Aorta (tissue), 5 donors: Measurements from ENCODE around the gene KRT33B. TPM values are rescaled to one million over a fixed set of nuclear protein-coding genes. Genes with fewer than 3 reads are reported as not detected.
A peak's percentile ranks its signal among the peaks of the same experiment; 100 is the strongest.

Experiments
- ATAC-seq: fragments of 200-7000 bp; cut with Tn5 transposase; one replicate; pipeline ENCODE4 v1.9.1; 2022; ENCODE audit warnings: moderate library complexity; ENCODE audit not compliant: low FRiP score
- DNase-seq, 2 donors: peaks; one replicate each; pipeline ENCODE4 v3.0.0-alpha.2; 2020
- H3K27ac ChIP-seq, 2 donors: one replicate each; pipeline ENCODE4 v1.5.1; 2013; ENCODE audit warnings: low read length in 2 of 2, mild to moderate bottlenecking in 2 of 2, moderate library complexity in 2 of 2, control low read depth in 1 of 2, inconsistent platforms in 1 of 2, low read depth in 1 of 2
- H3K27me3 ChIP-seq, 2 donors: one replicate each; pipeline ENCODE4 v1.6.1; 2013; ENCODE audit warnings: control low read depth in 1 of 2, low read length in 1 of 2, mild to moderate bottlenecking in 1 of 2, moderate library complexity in 1 of 2; ENCODE audit not compliant: insufficient read depth in 2 of 2, control insufficient read depth in 1 of 2
- H3K36me3 ChIP-seq, 2 donors: one replicate each; pipeline ENCODE4 v1.6.1; 2013; ENCODE audit warnings: control low read depth in 1 of 2, low read length in 1 of 2, mild to moderate bottlenecking in 1 of 2; ENCODE audit not compliant: insufficient read depth in 2 of 2, control insufficient read depth in 1 of 2
- H3K4me1 ChIP-seq, 2 donors: one replicate each; pipeline ENCODE4 v1.6.1; 2013; ENCODE audit warnings: low read length in 2 of 2, control low read depth in 1 of 2, mild to moderate bottlenecking in 1 of 2, moderate library complexity in 1 of 2; ENCODE audit not compliant: insufficient read depth in 2 of 2, control insufficient read depth in 1 of 2
- H3K4me3 ChIP-seq, 2 donors: one replicate each; pipeline ENCODE4 v1.5.1; 2013; ENCODE audit warnings: low read length in 2 of 2, control low read depth in 1 of 2, mild to moderate bottlenecking in 1 of 2
- H3K9me3 ChIP-seq: one replicate; pipeline ENCODE4 v1.6.1; 2013; ENCODE audit warnings: mild to moderate bottlenecking, low read length; ENCODE audit not compliant: control insufficient read depth
- WGBS, 2 donors: extraction: QIAGEN DNeasy Blood & Tissue Kit; methylation state at CpG; one replicate each; pipeline ENCODE4 v1.1.7; 2013; 5-methylcytosine and 5-hydroxymethylcytosine counted together
- intact Hi-C, 2 donors: fragments of 100-400 bp; cut with DNase I; formaldehyde crosslinking; loops; one replicate each; pipeline versions ENCODE4 v1.14.2 to v1.15.0; 2022
- polyA plus RNA-seq, 2 donors: library from polyadenylated mRNA; stranded (reverse); fragments of 200-250 nt; gene quantifications; one replicate each; pipeline ENCODE4 v1.2.3, GENCODE V29; 2013
- total RNA-seq, 2 donors: library from RNA; stranded (reverse); fragmentation: NEBNext Ultra II Directional; extraction: Animal tissue kit (Norgen Biotek cat#: 25700); gene quantifications; one replicate each; pipeline ENCODE4 v1.2.1, GENCODE V29; 2021
- donor health status: healthy with polysubstance abuse.
- donor health status: Bipolar disorder and iron deficiency.
- donor health status: DM: no; HTN: no; CAD: no.
- donor health status: DM: no; HTN: no; CAD: no.
- donor health status: DM: yes; HTN: yes; CAD: no.

KRT33B gene
- total and polyA plus RNA-seq, 4 donors = not detected

- Histone ChIP-seq H3K4me3 (no peak within 1 kb of the TSS), H3K36me3 (no peaks in the 10 kb centered on the region), H3K27ac (no peak within 1 kb of the TSS), H3K4me1 (no peaks in the 10 kb centered on the region), H3K27me3 (peaks cover 0 to 1% of the 10 kb centered on the region in 2 donors), H3K9me3 (no peaks in the 10 kb centered on the region)
- DNase-seq (peak in 1 of 2 donors; percentile 63), ATAC-seq (no peak)
- 68 to 78% methylated on average over 24 of the region's 24 CpGs for WGBS, 2 donors
- intact Hi-C loops = no loop called here
Measured at GRCh38 chr17:41315204-41315794, 54.3 kb downstream of the KRT33B start, which contains the start of gene KRTAP17-1. KRTAP17-1 (minus strand) TSS chr17:41315710; CDS start chr17:41315650, 60 bp downstream.

Other genes starting within 250 kb of the KRT33B start
Only the 30 nearest of the 32 such genes appear.
- gene KRTAP4-6, start 229.3 kb downstream of the KRT33B start, total RNA-seq = not detected
- not detected for gene KRTAP4-6, start 229.3 kb downstream of the KRT33B start, polyA plus RNA-seq
- gene KRTAP4-5, start 220.0 kb downstream of the KRT33B start, total RNA-seq = not detected
- gene KRTAP4-5, start 220.0 kb downstream of the KRT33B start, polyA plus RNA-seq = not detected
- not detected for gene KRTAP4-4, start 209.1 kb downstream of the KRT33B start, total RNA-seq
- not detected for gene KRTAP4-4, start 209.1 kb downstream of the KRT33B start, polyA plus RNA-seq
- gene KRTAP4-3, start 201.6 kb downstream of the KRT33B start, total RNA-seq = not detected
- gene KRTAP4-3, start 201.6 kb downstream of the KRT33B start, polyA plus RNA-seq = not detected
- gene KRTAP4-2, start 191.6 kb downstream of the KRT33B start, total RNA-seq = not detected
- not detected for gene KRTAP4-2, start 191.6 kb downstream of the KRT33B start, polyA plus RNA-seq
- not detected for gene KRTAP4-1, start 184.9 kb downstream of the KRT33B start, total RNA-seq
- gene KRTAP4-1, start 184.9 kb downstream of the KRT33B start, polyA plus RNA-seq = not detected
- gene KRTAP9-1, start 179.9 kb downstream of the KRT33B start, total RNA-seq = not detected
- gene KRTAP9-1, start 179.9 kb downstream of the KRT33B start, polyA plus RNA-seq = not detected
- not detected for gene KRTAP9-2, start 143.2 kb downstream of the KRT33B start, total RNA-seq
- not detected for gene KRTAP9-2, start 143.2 kb downstream of the KRT33B start, polyA plus RNA-seq
- gene KRTAP9-3, start 137.4 kb downstream of the KRT33B start, total RNA-seq = not detected
- gene KRTAP9-3, start 137.4 kb downstream of the KRT33B start, polyA plus RNA-seq = not detected
- gene KRTAP9-8, start 131.8 kb downstream of the KRT33B start, total RNA-seq = not detected
- not detected for gene KRTAP9-8, start 131.8 kb downstream of the KRT33B start, polyA plus RNA-seq
- not detected for gene KRTAP9-4, start 120.1 kb downstream of the KRT33B start, total RNA-seq
- under 1 TPM in 1 of 2 donors, not detected in 1; 0.75 TPM for gene KRTAP9-4, start 120.1 kb downstream of the KRT33B start, polyA plus RNA-seq
- not detected for gene KRTAP9-9, start 114.4 kb downstream of the KRT33B start, total RNA-seq
- gene KRTAP9-9, start 114.4 kb downstream of the KRT33B start, polyA plus RNA-seq = not detected
- not detected for gene KRTAP9-6, start 104.4 kb downstream of the KRT33B start, total RNA-seq
- not detected for gene KRTAP9-6, start 104.4 kb downstream of the KRT33B start, polyA plus RNA-seq
- not detected for gene KRTAP9-7, start 94.1 kb downstream of the KRT33B start, total RNA-seq
- gene KRTAP9-7, start 94.1 kb downstream of the KRT33B start, polyA plus RNA-seq = not detected
- not detected for gene KRTAP29-1, start 67.0 kb downstream of the KRT33B start, total RNA-seq
- not detected for gene KRTAP29-1, start 67.0 kb downstream of the KRT33B start, polyA plus RNA-seq
- not detected for gene KRTAP16-1, start 60.5 kb downstream of the KRT33B start, total RNA-seq
- gene KRTAP16-1, start 60.5 kb downstream of the KRT33B start, polyA plus RNA-seq = not detected
- gene KRTAP17-1, start 54.1 kb downstream of the KRT33B start, total RNA-seq = not detected
- gene KRTAP17-1, start 54.1 kb downstream of the KRT33B start, polyA plus RNA-seq = not detected
- gene KRT33A, start 19.0 kb downstream of the KRT33B start, total RNA-seq = not detected
- not detected for gene KRT33A, start 19.0 kb downstream of the KRT33B start, polyA plus RNA-seq
- not detected for gene KRT34, start 12.5 kb upstream of the KRT33B start, total RNA-seq
- gene KRT34, start 12.5 kb upstream of the KRT33B start, polyA plus RNA-seq = not detected
- gene KRT31, start 27.8 kb upstream of the KRT33B start, total RNA-seq = not detected
- not detected for gene KRT31, start 27.8 kb upstream of the KRT33B start, polyA plus RNA-seq
- not detected for gene KRT37, start 54.8 kb upstream of the KRT33B start, total RNA-seq
- gene KRT37, start 54.8 kb upstream of the KRT33B start, polyA plus RNA-seq = not detected
- gene KRT38, start 71.2 kb upstream of the KRT33B start, total RNA-seq = not detected
- not detected for gene KRT38, start 71.2 kb upstream of the KRT33B start, polyA plus RNA-seq
- gene KRT32, start 97.6 kb upstream of the KRT33B start, total RNA-seq = not detected
- not detected for gene KRT32, start 97.6 kb upstream of the KRT33B start, polyA plus RNA-seq
- not detected for gene KRT35, start 111.3 kb upstream of the KRT33B start, total RNA-seq
- not detected for gene KRT35, start 111.3 kb upstream of the KRT33B start, polyA plus RNA-seq
- not detected for gene KRT36, start 120.1 kb upstream of the KRT33B start, total RNA-seq
- gene KRT36, start 120.1 kb upstream of the KRT33B start, polyA plus RNA-seq = under 1 TPM in 1 of 2 donors, not detected in 1; 0.50 TPM
- gene KRT13, start 135.8 kb upstream of the KRT33B start, total RNA-seq = not detected
- 10 to 100 TPM; 11.4 to 38.3 TPM for gene KRT13, start 135.8 kb upstream of the KRT33B start, polyA plus RNA-seq
- gene KRT15, start 149.1 kb upstream of the KRT33B start, total RNA-seq = not detected
- 1 to 10 TPM in 1 of 2 donors, under 1 TPM in 1; 0.56 to 1.9 TPM for gene KRT15, start 149.1 kb upstream of the KRT33B start, polyA plus RNA-seq
- 1 to 10 TPM; 1.3 to 5.7 TPM for gene KRT19, start 158.5 kb upstream of the KRT33B start, total RNA-seq
- gene KRT19, start 158.5 kb upstream of the KRT33B start, polyA plus RNA-seq = 100 to 1,000 TPM in 1 of 2 donors, 1 to 10 TPM in 1; 3.1 to 135 TPM
- gene KRT9, start 202.2 kb upstream of the KRT33B start, total RNA-seq = not detected
- gene KRT9, start 202.2 kb upstream of the KRT33B start, polyA plus RNA-seq = under 1 TPM in 1 of 2 donors, not detected in 1; 0.18 TPM
- gene KRT14, start 217.1 kb upstream of the KRT33B start, total RNA-seq = 1 to 10 TPM in 1 of 2 donors, under 1 TPM in 1; 0.30 to 1.2 TPM
- gene KRT14, start 217.1 kb upstream of the KRT33B start, polyA plus RNA-seq = 10 to 100 TPM in 1 of 2 donors, 1 to 10 TPM in 1; 4.4 to 46.7 TPM